WERI-Rb-1 (cell line): ENCODE measurements around the gene FAM199X.

ENCODE experiments used
- DNase-seq: peaks from one replicate; pipeline ENCODE4 v3.0.0-alpha.2; 2020
- H3K27ac ChIP-seq: fragments of 250-450 bp; sonication (Bioruptor Pico); 2 replicates; pipeline ENCODE4 v1.5.1; 2020; ENCODE audit warnings: mild to moderate bottlenecking, moderate library complexity
- H3K27me3 ChIP-seq: fragments of 250-450 bp; sonication (Bioruptor Pico); 2 replicates; pipeline ENCODE4 v1.5.1; 2021; ENCODE audit warnings: mild to moderate bottlenecking, low read depth, moderate library complexity; ENCODE audit not compliant: insufficient read depth, severe bottlenecking
- H3K36me3 ChIP-seq: fragments of 250-450 bp; sonication (Bioruptor Pico); 2 replicates; pipeline ENCODE4 v1.5.1; 2020; ENCODE audit warnings: mild to moderate bottlenecking, moderate library complexity
- H3K4me3 ChIP-seq: 2 replicates; pipeline ENCODE4 v1.5.1; 2011; ENCODE audit warnings: low read depth, mild to moderate bottlenecking, control low read depth, low read length
- H3K9me3 ChIP-seq: fragments of 250-450 bp; sonication (Bioruptor Pico); 2 replicates; pipeline ENCODE4 v1.5.1; 2021; ENCODE audit warnings: mild to moderate bottlenecking, moderate library complexity; ENCODE audit not compliant: severe bottlenecking
- CTCF ChIP-seq: IDR thresholded peaks from 2 replicates; pipeline ENCODE4 v1.5.1; 2011; ENCODE audit warnings: low read depth, mild to moderate bottlenecking, control low read depth, inconsistent platforms, low read length

The FAM199X gene

GRCh38 chrX:104130808-104131207 is 35.4 kb upstream of the FAM199X start:
- no peak for DNase-seq
- TF ChIP-seq CTCF, result no peak
- Histone ChIP-seq H3K36me3 (no peaks in the 10 kb centered on the region), H3K4me3 (no peak overlapping the region), H3K9me3 (no peaks in the 10 kb centered on the region), H3K27me3 (no peaks in the 10 kb centered on the region), H3K27ac (no peak overlapping the region)

DNA sequence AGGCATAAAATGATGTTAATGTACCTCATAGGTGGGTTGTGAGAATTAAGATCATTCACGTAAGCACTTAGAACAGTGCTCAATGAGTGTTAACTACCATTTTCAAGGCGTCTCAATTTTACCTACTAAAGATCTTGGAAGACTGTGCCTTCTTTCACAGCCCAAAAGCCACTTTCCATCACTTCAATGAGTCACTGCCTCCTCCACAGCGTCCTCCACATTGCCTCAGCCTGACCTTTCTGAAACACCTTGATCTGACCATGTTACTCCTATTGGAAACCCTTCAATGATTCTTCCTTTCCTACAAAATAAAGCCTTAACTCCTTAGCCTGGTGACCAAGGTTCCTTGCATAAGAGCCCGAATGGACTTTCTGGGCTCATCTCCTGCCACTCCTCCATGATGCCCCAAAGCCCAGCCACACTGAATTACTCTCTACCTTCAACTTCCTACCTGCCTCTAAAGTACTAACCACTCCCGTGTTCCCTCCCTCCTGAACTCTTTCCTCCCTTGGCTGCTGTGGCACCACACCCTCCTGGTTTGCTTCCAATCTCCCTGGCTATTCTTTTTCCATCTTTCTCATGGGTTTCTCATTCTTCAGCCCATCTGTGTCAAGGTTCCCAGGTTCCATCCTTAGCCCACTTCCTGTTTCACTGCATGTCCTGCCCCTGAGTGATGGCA is 31.5 kb upstream of the FAM199X start:
- Histone ChIP-seq H3K9me3 (no peaks in the 10 kb centered on the region), H3K4me3 (no peak overlapping the region), H3K27me3 (no peaks in the 10 kb centered on the region), H3K36me3 (no peaks in the 10 kb centered on the region), H3K27ac (no peak overlapping the region)
- no peak for TF ChIP-seq CTCF
- DNase-seq, result no peak

DNA sequence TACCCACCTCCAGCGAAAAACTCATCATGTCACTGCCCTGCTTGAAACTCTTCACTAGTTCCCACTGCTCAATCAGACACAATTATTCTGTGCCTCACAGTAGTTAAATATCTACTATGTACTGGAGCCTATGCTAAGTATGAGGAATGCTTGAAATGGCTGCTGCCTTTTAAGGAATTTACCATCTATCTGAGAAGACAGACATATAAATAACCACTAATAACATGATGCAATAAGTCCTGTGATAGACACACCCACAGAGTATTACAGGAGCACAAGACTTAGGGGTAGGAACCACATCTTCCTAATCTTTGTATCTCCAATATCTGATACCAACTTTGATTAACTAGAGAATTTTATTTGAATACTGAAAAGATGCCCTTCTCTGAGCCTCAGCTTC is 30.6 kb upstream of the FAM199X start:
- H3K27ac ChIP-seq, result no peak overlapping the region
- no peaks in the 10 kb centered on the region for H3K27me3 ChIP-seq
- H3K9me3 ChIP-seq, result no peaks in the 10 kb centered on the region
- H3K4me3 ChIP-seq, result no peak overlapping the region
- no peak for DNase-seq
- TF ChIP-seq CTCF, result no peak
- no peaks in the 10 kb centered on the region for H3K36me3 ChIP-seq

DNA sequence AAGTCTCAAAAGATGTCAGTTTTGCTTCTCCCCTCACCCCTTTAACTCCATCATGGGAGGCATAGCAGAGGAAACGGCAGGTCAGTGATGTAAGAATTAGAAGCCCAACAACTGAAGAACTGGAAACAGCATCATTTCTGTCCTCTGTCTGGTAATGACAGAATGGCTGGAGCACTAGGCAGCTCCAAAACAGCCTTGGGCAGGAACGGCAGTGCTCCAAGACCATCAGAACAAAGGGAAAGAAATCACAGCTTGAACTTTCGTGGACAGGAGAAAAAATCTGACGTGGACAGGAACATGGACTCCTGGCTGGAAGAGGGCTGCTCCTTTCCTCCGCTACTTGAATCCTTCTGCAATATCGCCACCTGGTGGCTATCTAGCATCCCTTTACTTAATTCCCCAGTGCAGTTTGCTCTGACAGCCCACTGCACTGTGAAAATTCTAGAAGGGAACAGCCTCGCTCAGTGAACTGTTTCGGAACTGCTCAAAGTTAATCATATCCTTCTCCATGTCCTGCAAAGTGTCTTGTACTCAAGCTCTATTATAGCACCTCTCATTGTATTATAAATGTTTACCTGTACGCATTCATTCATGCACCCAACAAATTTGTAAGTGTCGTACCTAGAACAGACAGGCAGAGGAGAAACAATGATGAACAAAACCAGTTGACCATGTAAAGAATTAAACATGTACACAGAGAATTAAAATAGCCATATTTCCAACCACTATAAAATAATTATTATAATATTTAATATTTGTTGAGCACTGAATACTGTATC is 29.8 kb upstream of the FAM199X start:
- no peak overlapping the region for H3K4me3 ChIP-seq
- peak; percentile 67 for DNase-seq

DNA sequence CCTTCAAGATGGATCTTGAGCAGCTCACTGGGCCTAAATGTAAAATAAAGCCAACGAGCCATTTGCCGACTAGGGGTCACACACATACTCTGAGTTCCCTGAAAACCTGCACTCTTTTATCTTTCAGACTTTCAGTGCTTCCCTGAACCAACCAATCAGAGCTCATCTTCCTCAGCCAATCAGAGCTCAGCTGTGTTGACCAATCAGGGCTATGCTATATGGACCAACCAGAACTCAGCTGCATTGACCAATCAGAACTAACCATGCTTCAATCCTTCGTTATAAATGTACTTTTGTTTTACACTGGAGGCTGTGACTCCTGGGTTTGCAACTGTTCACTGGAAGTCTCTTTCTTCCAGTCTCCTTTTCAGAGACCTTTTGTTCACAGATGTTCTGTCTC is 28.8 kb upstream of the FAM199X start:
- no peak overlapping the region for H3K27ac ChIP-seq
- H3K36me3 ChIP-seq, result no peaks in the 10 kb centered on the region
- no peaks in the 10 kb centered on the region for H3K9me3 ChIP-seq
- no peak for TF ChIP-seq CTCF
- no peak for DNase-seq
- no peak overlapping the region for H3K4me3 ChIP-seq
- no peaks in the 10 kb centered on the region for H3K27me3 ChIP-seq

More for the DNA sequence above, 29.8 kb upstream of the FAM199X start:
- no peaks in the 10 kb centered on the region for H3K36me3 ChIP-seq
- TF ChIP-seq CTCF, result peak; percentile 77
- H3K9me3 ChIP-seq, result no peaks in the 10 kb centered on the region
- no peaks in the 10 kb centered on the region for H3K27me3 ChIP-seq
- no peak overlapping the region for H3K27ac ChIP-seq
